ENCODE data around the gene WDR26.

GRCh38 chr1:224431726-224432125, 2.9 kb downstream of the WDR26 start:
- TF ChIP-seq, protein P1, sequence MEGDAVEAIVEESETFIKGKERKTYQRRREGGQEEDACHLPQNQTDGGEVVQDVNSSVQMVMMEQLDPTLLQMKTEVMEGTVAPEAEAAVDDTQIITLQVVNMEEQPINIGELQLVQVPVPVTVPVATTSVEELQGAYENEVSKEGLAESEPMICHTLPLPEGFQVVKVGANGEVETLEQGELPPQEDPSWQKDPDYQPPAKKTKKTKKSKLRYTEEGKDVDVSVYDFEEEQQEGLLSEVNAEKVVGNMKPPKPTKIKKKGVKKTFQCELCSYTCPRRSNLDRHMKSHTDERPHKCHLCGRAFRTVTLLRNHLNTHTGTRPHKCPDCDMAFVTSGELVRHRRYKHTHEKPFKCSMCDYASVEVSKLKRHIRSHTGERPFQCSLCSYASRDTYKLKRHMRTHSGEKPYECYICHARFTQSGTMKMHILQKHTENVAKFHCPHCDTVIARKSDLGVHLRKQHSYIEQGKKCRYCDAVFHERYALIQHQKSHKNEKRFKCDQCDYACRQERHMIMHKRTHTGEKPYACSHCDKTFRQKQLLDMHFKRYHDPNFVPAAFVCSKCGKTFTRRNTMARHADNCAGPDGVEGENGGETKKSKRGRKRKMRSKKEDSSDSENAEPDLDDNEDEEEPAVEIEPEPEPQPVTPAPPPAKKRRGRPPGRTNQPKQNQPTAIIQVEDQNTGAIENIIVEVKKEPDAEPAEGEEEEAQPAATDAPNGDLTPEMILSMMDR (IDR thresholded peaks at IDR 0.05; ENCODE audit: low read depth, low read length, poor library complexity, severe bottlenecking), result no peak
- no peak for TF ChIP-seq EZH2phosphoT487 (IDR thresholded peaks at IDR 0.05; ENCODE audit: borderline replicate concordance, low read length)
